ENCODE results near the gene SLC25A41. TPM values are rescaled to one million over a fixed set of nuclear protein-coding genes. Genes with fewer than 3 reads are reported as not detected.

Gene SLC25A41
- total RNA-seq, 2 experiments from 2014 or later: 0.30 to 0.50 TPM

DNA sequence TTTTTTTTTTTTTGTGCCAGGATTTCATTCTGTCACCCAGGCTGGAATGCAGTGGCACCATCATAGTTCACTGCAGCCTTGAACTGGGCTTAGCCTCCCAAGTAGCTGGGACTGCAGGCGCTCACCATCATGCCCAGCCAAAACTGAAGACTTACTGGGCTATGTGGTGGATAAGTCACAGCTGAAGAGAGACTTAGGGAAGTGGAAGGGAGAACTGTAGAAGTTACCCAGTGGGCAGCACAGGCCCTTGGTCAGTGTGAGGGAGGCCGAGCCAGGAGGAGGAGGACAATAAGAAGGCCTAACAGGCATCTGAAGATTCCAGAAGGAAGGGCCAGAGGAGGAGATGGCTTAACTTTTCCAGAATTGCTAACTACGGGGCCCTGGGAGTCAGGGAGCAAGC lies 53.8 kb downstream of the SLC25A41 start:
- H3K4me3 ChIP-seq (ENCODE audit: low read length): no peak overlapping the region
- Mint-ChIP-seq H3K4me3 (no peak overlapping the region), H3K4me1 (ENCODE audit: low read depth) (no peaks in the 10 kb centered on the region), H3K27ac (no peak overlapping the region), H3K27me3 (no peaks in the 10 kb centered on the region), H3K36me3 (ENCODE audit: low read depth) (peaks cover 73% of the 10 kb centered on the region), H3K9me3 (no peaks in the 10 kb centered on the region)
- no peak overlapping the region for H3K27ac ChIP-seq (ENCODE audit: low read depth in 1 of 2, low read length in 2 of 2)
- ChIA-PET POLR2A (no interaction called here), CTCF (no interaction called here)
- H3K4me1 ChIP-seq (ENCODE audit: insufficient read depth, low read length): no peaks in the 10 kb centered on the region
- no peak for DNase-seq
- ATAC-seq (ENCODE audit: poor library complexity): no peak
- peaks cover 0 to 16% of the 10 kb centered on the region in 2 experiments for H3K9me3 ChIP-seq (ENCODE audit: control insufficient read depth in 1 of 2, insufficient read depth in 1 of 2, low read length in 2 of 2)
- peaks cover 52% of the 10 kb centered on the region for H3K36me3 ChIP-seq (ENCODE audit: insufficient read depth, low read length)
- TF ChIP-seq, protein P1, sequence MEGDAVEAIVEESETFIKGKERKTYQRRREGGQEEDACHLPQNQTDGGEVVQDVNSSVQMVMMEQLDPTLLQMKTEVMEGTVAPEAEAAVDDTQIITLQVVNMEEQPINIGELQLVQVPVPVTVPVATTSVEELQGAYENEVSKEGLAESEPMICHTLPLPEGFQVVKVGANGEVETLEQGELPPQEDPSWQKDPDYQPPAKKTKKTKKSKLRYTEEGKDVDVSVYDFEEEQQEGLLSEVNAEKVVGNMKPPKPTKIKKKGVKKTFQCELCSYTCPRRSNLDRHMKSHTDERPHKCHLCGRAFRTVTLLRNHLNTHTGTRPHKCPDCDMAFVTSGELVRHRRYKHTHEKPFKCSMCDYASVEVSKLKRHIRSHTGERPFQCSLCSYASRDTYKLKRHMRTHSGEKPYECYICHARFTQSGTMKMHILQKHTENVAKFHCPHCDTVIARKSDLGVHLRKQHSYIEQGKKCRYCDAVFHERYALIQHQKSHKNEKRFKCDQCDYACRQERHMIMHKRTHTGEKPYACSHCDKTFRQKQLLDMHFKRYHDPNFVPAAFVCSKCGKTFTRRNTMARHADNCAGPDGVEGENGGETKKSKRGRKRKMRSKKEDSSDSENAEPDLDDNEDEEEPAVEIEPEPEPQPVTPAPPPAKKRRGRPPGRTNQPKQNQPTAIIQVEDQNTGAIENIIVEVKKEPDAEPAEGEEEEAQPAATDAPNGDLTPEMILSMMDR (IDR thresholded peaks at IDR 0.05): no peak
- intact Hi-C loops (cut with DNase I, micrococcal nuclease): loop anchor here in 1 of 2 experiments (10.0 kb wide), 2 partner anchors 405 to 475 kb away; partner anchors contain the start of genes NDUFA11, RANBP3 and VMAC
- no peaks in the 10 kb centered on the region for H3K27me3 ChIP-seq (ENCODE audit: control insufficient read depth in 1 of 2, insufficient read depth in 2 of 2, low read length in 2 of 2)

DNA sequence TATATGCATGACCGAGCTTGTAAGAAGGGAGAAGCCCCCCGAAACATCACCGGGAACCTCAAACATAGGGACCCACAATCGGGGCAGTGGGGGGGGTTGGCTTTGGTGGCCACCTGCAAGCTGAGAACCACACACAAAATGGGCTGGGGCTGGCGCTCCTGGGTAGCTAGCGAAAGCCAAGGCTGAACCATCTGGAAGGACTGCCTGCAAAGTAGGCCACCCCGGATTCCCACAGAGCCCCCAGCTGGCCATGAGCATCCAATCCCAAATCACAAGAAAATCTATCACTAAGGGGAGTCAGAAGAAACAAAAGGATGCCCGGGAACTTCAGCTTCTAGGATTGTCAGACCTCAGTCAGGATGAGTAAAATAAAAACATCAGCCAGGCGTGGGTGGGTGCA lies 55.1 kb downstream of the SLC25A41 start:
- Mint-ChIP-seq H3K27ac (no peak overlapping the region), H3K36me3 (ENCODE audit: low read depth) (peaks cover 67% of the 10 kb centered on the region), H3K9me3 (no peaks in the 10 kb centered on the region), H3K4me1 (ENCODE audit: low read depth) (peaks cover 4% of the 10 kb centered on the region), H3K4me3 (no peak overlapping the region), H3K27me3 (no peaks in the 10 kb centered on the region)
- intact Hi-C loops (cut with DNase I, micrococcal nuclease): loop anchor here in 1 of 2 experiments (10.0 kb wide), 2 partner anchors 404 to 474 kb away; partner anchors contain the start of genes NDUFA11, RANBP3 and VMAC
- DNase-seq (no peak), ATAC-seq (ENCODE audit: poor library complexity) (no peak)
- Histone ChIP-seq H3K27ac (ENCODE audit: low read depth in 1 of 2, low read length in 2 of 2) (no peak overlapping the region), H3K9me3 (ENCODE audit: control insufficient read depth in 1 of 2, insufficient read depth in 1 of 2, low read length in 2 of 2) (peaks cover 0 to 16% of the 10 kb centered on the region in 2 experiments), H3K36me3 (ENCODE audit: insufficient read depth, low read length) (peaks cover 49% of the 10 kb centered on the region), H3K4me1 (ENCODE audit: insufficient read depth, low read length) (peaks cover 12% of the 10 kb centered on the region), H3K27me3 (ENCODE audit: control insufficient read depth in 1 of 2, insufficient read depth in 2 of 2, low read length in 2 of 2) (no peaks in the 10 kb centered on the region), H3K4me3 (ENCODE audit: low read length) (no peak overlapping the region)
- POLR2A ChIA-PET: no interaction called here
- CTCF ChIA-PET: interaction anchor here (0.7 kb wide), 1 partner anchor 1989 kb away, joined by 3 read pairs; no protein-coding TSS in a partner anchor
- TF ChIP-seq, protein P1 (IDR thresholded peaks at IDR 0.05): no peak

DNA sequence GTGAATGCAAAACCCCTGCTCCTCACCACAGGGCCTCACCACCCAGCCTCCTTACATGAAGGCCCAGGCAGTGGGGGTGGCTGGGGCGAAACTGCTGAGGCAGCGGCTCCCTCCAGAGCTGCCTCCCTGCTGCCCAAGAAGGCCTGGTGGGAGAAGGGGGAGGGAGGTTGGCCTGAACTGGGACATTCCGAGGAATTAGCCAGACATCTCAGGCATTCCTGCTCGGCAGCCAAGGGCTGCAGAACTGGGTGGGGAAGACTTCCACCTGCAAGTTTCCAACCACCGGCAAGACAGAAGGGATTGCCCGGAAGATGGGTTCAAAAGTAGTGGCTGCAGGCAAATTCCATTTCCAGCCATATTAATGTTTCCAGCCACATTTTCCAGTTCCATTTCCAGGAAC lies 55.5 kb downstream of the SLC25A41 start:
- no peak overlapping the region for H3K4me3 Mint-ChIP-seq
- Histone ChIP-seq H3K27ac (ENCODE audit: low read depth in 1 of 2, low read length in 2 of 2) (no peak overlapping the region), H3K9me3 (ENCODE audit: control insufficient read depth in 1 of 2, insufficient read depth in 1 of 2, low read length in 2 of 2) (peaks cover 0 to 16% of the 10 kb centered on the region in 2 experiments), H3K36me3 (ENCODE audit: insufficient read depth, low read length) (peaks cover 44% of the 10 kb centered on the region), H3K4me1 (ENCODE audit: insufficient read depth, low read length) (peaks cover 13% of the 10 kb centered on the region), H3K4me3 (ENCODE audit: low read length) (no peak overlapping the region), H3K27me3 (ENCODE audit: control insufficient read depth in 1 of 2, insufficient read depth in 2 of 2, low read length in 2 of 2) (no peaks in the 10 kb centered on the region)
- POLR2A ChIA-PET: no interaction called here
- H3K27ac Mint-ChIP-seq: no peak overlapping the region
- TF ChIP-seq, protein P1 (IDR thresholded peaks at IDR 0.05): no peak
- intact Hi-C loops (cut with DNase I, micrococcal nuclease): loop anchor here in 1 of 2 experiments (10.0 kb wide), 2 partner anchors 403 to 473 kb away; partner anchors contain the start of genes NDUFA11, RANBP3 and VMAC
- ATAC-seq (ENCODE audit: poor library complexity): no peak
- H3K36me3 Mint-ChIP-seq (ENCODE audit: low read depth): peaks cover 67% of the 10 kb centered on the region
- no peak for DNase-seq
- H3K9me3 Mint-ChIP-seq: no peaks in the 10 kb centered on the region
- H3K4me1 Mint-ChIP-seq (ENCODE audit: low read depth): peaks cover 7% of the 10 kb centered on the region
- CTCF ChIA-PET: interaction anchor here (0.7 kb wide), 1 partner anchor 1989 kb away, joined by 3 read pairs; no protein-coding TSS in a partner anchor
- no peaks in the 10 kb centered on the region for H3K27me3 Mint-ChIP-seq
